RPMI7951 (cell line): Measurements from ENCODE around the gene UBL4A. TPM values are rescaled to one million over a fixed set of nuclear protein-coding genes. Genes with fewer than 3 reads are reported as not detected.

ENCODE experiments used
- DNase-seq: peaks from one replicate; pipeline ENCODE4 v3.0.0-alpha.2; 2012; ENCODE audit warnings: low read depth
- total RNA-seq: library from RNA; depleted of rRNA; stranded (reverse); fragments of >200 nt; shearing (Covaris generic); gene quantifications from 2 replicates; pipeline ENCODE4 v1.2.3, GENCODE V29; 2014

The UBL4A gene
- total RNA-seq, 1 experiment from 2014 or later, result 50.1 TPM

- DNase-seq, result no peak
Measured at GRCh38 chrX:154463611-154464220, 22.7 kb downstream of the UBL4A start.

DNA sequence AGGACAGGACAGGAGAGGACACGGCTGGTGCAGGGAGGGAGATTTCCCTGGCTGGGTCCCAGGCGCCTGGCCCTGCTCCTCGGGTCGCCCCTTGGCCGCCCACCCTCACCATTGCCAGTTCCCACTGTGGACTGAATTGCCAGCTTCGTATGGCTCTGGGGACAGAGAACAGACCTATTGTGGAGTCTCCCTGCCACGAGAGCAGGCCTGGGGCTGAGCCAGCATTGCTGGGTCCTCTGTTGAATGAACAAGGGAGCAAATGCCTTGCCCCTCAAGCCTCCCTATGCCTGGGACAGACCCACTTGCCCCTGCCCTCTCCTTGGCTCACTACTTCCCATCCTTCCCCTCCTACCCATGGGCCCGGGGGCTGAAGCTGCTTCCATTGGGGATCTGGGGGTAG is 24.0 kb downstream of the UBL4A start:
- no peak for DNase-seq

DNA sequence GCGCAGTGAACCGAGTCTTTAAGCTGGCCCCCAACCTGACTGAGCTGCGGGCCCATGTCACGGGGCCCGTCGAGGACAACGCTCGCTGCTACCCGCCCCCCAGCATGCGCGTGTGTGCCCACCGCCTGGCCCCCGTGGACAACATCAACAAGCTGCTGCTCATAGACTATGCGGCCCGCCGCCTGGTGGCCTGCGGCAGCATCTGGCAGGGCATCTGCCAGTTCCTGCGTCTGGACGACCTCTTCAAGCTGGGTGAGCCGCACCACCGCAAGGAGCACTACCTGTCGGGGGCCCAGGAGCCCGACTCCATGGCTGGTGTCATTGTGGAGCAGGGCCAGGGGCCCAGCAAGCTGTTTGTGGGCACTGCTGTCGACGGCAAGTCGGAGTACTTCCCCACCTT is 26.1 kb downstream of the UBL4A start:
- DNase-seq, result no peak

DNA sequence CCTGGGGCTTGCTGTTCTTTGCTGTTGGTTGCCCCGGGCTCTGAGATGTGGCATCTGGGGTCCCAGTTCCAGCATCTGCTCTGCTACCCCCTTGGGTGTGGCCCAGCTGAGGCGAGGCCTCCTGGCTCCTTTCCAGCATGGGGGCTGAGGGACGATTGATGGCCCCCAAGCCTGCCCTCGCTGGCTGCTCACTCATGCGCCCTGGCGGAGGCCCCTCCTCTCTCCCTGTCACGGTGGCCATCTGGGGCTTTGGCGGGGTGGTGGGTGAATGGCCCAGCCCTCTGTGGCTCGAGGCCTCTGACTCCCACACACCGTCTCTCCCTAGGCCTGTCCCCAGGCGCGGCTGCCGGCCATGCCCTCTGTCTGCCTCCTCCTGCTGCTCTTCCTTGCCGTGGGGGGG is 26.6 kb downstream of the UBL4A start:
- no peak for DNase-seq

DNA sequence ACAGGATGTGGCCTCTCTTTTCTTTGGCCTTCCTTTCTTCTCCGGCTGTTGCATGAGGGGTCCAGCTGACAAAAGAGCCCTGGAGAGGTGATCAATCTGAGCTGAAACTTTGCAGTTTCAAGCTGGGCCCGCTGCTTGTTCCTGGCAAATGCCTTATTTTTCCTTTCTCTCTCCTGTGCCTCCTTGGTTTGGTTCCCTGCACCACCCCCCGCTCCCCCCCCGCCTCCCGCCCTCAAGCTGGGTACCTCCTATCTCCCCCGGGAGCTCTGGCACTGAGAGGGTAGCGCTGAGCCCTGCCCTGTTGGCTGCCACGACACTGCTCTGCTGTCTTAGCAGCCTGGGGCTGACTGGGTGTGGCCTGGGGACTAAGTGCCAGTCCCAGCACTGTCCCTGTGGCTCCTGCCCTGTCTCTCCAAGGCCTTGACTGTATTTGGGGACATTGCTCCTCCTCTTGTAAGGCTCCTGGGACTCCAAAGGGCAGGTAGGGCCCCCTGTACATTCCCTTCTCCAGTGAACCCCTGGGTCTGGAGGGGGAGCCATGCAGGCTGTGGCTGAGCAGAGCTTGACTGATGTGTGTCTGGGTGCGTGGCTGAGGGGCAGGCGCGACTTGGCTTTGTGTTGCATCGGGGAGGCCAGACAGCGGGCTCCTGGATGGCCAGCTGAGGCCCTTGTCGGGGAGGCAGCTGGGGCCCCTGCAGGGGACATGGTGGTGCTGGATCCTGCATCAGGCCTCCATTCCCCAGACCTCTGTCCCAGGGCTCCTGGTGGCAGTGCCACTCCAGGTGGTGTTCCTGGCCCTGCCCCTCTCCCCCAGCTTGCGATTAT is 27.2 kb downstream of the UBL4A start:
- peak; percentile 41 for DNase-seq

GRCh38 chrX:154458116-154458953 is 28.1 kb downstream of the UBL4A start, which contains the start of gene PLXNA3:
TSS of gene PLXNA3 (plus strand) at chrX:154458281. CDS start at chrX:154460184, 1,903 bp downstream.
- peak; percentile 35 for DNase-seq

DNA sequence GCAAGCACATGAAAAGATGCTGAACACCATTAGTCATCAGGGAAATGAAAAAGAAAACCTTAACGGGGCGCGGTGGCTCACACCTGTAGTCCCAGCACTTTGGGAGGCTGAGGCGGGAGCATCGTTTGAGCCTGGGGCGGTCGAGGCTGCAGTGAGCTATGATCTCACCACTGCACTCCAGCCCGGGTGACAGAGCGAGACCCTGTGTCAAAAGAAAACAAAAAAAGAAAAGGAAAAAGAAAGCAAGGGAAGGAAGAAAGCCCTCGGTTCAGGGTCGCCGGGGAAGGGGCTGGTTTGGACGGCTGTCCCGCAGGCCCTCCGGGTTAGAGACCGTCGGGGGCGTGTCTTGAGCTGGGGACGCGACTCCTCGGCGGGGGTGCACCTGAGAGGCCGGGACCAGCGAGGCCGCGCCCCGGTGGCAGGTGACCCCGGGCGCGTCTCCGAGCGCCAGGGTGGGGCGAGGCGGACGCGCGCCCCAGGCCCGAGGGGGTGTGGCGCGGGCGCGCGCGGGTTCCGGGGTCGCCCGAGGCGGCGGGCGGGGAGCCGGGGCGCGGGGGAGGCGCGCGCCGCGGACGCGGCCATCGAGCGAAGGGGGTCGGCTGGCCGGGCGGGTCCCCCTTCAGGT is 28.8 kb downstream of the UBL4A start:
- DNase-seq, result no peak

DNA sequence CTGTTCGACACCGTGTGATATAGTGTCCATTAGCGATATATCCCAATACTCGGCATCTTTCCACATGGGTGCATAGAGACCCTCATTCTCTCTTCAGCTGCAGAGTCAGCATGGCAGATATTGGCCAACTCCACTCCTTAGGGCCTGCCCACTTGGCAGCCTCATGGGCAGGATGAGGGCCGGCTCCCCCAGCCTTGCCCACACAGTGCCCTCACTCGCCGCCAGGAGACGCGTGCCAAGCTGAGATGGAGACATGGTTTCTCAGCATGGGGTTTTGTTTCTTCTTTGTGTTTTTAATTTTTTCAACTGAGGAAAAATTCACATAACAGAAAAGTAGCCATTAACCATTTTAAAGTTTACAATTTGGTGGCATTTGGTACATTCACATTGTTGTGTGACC is 33.6 kb downstream of the UBL4A start:
- DNase-seq, result no peak

GRCh38 chrX:154450312-154450711 is 36.1 kb downstream of the UBL4A start:
- no peak for DNase-seq

DNA sequence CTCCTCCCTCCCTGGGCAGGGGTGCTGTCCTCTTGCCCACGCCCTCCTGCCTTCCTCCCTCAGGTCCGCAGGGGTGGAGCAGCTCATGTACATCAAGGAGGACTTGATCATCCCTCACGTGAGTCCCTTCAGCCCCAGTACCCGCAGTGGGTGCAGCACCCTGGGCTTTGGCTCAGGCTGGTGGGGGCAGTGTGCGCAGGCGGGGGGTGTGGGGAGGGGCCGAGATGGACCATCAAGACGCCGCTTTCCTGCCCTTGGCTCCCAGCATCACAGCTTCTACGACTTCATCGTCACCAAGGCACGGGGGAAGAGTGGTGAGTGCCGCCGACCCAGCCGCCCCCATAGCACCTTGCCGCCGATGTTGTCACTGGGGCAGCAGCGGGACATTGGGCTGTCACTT is 36.8 kb downstream of the UBL4A start:
- DNase-seq, result no peak

DNA sequence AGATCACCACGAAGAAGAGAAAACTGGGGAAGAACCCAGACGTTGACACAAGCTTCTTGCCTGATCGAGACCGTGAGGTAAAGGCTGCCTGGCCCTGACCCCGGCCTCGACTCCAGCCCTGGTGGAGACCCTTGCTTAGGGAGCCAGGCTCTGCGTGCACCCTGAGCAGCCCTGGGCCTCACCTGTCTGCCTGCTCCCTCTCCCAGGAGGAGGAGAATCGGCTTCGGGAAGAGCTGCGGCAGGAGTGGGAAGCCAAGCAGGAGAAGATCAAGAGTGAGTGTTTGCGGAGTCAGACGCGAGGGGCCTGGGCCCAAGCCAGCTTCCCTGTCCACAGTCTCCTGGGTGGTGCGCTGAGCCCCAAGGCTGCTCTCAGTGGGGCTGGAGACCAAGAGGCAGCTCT is 37.9 kb downstream of the UBL4A start:
- no peak for DNase-seq

DNA sequence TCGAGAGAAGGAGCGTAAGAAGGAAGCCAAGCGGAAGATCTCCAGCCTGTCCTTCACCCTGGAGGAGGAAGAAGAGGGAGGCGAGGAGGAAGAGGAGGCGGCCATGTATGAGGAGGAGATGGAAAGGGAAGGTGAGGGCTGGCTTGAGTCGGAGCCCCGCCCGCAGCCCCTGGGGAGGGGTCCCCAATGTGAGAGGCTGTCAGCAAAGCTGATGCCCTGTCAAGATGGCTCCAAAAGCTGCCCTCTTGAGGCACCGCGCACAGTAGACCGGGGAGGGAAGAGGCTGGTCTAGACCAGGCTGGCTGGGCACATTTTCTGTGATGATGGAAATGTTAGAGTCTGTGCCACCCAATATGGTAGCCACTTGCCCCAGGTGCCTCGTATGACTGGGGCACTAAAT is 40.0 kb downstream of the UBL4A start:
- DNase-seq, result no peak

DNA sequence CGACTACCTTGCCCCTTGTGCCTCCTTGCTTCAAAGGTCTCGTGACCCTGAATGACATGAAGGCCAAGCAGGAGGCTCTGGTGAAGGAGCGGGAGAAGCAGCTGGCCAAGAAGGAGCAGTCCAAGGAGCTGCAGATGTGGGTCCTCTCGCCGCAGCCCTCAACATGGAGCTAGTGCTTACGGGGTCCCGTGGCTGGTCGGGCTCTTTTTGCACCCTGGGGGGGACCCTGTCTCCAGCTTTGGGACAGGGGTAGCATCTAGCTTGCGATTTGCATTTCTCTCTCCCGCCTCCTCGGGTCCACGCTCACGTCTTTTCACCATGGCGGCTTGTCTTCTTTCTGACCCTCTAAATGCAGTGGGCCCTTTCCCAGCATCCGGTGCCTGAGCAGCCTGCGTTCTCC is 40.6 kb downstream of the UBL4A start:
- DNase-seq, result no peak

- DNase-seq, result no peak
Measured at GRCh38 chrX:154444755-154445246, 41.6 kb downstream of the UBL4A start.

DNA sequence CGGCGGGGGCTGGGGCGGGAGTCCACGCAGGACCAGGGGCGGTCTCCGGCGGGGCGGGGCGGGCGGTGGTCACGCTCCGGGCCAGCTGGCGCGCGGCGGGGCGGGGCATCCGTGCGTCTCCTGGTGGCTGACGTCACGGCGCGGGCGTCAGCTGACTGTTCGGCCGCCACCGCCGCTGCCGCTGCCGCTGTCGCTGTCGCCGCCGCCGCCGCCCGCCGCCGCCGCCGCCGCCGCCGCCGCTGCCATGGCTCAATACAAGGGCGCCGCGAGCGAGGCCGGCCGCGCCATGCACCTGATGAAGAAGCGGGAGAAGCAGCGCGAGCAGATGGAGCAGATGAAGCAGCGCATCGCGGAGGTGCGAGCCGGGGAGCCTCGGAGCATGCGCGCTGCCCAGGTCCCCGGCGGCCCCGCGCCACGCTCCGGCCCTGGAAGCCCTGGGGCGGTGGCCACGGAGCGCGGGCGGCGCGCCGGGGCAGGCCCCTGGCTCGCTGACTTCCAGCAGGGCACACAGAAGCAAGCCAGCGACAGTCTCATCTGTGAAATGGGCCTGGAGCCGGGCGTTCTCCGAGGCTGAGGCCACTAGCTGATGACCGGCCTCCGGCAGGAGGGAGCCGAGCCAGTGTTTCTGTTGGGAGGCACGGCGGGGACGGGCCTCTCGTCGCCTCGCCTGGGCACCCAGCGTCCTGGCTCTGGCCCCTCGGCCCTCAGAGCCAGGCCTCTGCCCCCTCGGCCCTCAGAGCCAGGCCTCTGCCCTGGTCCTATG is 42.2 kb downstream of the UBL4A start, which contains the start of gene FAM50A:
TSS of gene FAM50A (plus strand) at position 150 of the 763 bp plus-strand sequence. CDS start at position 245, 95 bp downstream.
- DNase-seq, result peak; percentile 60

GRCh38 chrX:154443479-154443910 is 42.9 kb downstream of the UBL4A start:
- DNase-seq, result peak; percentile 2

DNA sequence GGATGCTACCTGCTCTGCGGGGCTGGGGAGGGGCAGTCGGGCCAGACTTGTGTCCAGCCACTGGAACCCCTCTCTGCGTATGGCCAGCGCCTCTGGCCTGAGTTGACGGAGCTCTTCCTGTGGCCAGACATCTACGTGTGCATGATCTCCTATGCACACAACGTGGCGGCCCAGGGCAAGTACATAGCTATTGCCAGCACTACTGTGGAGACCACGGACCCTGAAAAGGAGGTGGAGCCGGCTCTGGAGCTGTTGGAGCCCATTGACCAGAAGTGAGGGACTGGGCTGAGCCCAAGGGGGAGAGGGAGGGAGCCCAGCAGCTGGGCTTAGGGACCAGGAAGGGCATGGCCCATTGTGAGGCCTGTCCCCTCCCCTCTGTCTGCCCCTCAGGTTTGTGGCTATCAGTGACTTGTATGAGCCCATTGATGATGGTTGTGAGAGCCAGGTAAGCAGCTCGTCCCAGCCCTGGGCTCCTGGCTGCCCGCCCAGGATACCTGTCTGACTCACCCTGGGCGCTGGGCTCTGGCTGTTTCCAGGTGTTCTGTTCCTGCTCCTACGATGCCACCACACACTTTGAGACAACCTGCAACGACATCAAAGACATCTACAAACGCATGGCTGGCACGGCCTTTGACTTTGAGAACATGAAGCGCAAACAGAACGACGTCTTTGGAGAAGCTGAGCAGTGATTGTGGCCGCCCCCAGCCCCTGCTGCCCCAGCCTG is 44.3 kb downstream of the UBL4A start:
- DNase-seq, result no peak

DNA sequence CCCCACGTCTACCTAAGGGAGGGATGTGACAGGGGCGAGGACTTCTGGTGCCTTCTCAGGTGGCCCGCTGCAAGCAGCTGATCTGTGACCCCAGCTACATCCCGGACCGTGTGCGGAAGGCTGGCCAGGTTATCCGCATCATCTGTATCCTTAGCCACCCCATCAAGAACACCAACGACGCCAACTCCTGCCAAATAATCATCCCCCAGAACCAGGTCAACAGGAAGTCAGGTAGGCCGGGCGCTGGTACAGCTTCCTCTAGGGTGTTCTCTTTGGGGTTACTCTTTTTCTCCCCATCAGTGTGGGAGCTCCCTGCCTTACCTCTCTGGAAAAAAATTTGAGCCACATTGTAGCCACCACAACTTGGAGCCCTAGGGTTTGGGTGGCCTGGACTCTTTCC is 44.9 kb downstream of the UBL4A start:
- DNase-seq, result no peak

DNA sequence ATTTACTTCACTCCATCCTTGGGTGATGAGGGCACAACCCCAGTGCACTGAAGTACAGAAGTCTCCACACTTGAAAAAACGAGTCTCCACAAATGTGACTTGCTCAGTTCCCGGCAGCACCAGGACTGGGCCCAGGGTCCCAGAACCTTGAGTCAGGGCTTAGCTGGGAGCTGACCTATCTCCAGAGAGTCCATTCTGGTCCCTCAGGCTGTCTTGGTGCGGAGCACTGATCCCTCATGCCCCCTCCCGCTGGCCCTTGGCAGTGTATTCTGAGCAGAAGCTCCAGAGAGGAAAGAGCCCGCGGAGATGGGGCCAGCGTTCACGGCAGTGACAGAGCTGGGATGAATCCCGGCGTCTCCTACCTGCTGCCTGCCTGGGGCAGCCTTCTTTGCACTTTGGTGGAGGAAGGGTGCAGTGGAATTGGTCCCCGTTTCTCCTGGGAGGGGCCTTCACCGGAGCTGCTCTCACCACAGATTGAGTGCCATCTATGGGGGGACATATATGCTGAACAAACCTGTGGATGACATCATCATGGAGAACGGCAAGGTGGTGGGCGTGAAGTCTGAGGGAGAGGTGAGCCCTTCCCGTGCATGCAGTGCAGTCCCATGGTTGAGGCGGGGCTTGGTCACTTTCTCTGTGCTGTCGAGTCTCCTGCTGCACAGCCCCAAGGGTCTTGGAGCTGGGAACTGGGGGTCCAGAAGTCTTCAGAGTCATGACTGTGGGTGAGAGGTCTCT is 45.6 kb downstream of the UBL4A start:
- DNase-seq, result no peak
